AG09319 (cell line): ENCODE data around the gene C19orf53.

Source experiments
- DNase-seq: peaks from one replicate; pipeline ENCODE4 v3.0.0-alpha.2; 2010; ENCODE audit warnings: low read depth; ENCODE audit errors: extremely low read depth
- TF ChIP-seq, protein P1 (sequence below): IDR thresholded peaks from 2 replicates; pipeline ENCODE4 v1.5.1; 2011; ENCODE audit warnings: low read depth, mild to moderate bottlenecking, inconsistent platforms, low read length, moderate library complexity

The C19orf53 gene

DNA sequence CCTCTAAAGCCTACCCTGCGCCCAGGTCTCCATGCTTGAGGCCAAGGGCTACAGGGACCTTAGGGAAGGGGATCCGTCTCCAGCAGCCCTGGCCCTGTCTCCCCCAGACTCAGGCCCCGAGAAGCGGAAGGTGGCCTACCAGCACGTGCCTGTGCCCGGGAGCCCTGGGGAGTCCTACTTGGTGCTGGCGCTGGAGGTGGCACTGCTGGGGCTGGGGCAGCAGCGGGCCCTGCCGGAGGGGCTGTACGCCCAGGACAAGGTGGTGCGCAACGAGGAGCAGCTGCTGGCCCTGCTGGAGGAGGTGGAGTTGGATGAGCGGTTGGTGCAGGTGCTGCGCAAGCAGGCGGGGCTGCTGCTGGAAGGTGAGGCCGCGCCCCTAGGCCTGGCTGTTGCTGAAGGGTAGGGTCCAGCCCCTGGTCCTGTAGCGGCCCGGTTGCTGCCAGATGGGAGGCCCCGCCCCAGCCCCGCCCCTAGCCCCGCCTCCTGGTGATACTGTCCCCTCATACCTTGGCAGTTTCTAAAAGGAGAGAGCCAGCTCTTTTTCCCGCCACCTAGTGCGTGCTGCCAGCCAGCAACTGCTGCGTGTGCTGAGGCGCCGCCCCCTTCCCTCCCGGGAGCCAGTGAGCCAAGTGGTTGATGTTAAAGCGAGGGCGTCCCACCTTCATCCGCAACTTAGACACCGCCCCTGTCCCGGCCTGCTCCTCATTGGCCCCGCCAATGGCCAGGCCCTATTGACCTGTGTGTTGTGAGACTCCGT lies 43.5 kb downstream of the C19orf53 start:
- TF ChIP-seq, protein P1, sequence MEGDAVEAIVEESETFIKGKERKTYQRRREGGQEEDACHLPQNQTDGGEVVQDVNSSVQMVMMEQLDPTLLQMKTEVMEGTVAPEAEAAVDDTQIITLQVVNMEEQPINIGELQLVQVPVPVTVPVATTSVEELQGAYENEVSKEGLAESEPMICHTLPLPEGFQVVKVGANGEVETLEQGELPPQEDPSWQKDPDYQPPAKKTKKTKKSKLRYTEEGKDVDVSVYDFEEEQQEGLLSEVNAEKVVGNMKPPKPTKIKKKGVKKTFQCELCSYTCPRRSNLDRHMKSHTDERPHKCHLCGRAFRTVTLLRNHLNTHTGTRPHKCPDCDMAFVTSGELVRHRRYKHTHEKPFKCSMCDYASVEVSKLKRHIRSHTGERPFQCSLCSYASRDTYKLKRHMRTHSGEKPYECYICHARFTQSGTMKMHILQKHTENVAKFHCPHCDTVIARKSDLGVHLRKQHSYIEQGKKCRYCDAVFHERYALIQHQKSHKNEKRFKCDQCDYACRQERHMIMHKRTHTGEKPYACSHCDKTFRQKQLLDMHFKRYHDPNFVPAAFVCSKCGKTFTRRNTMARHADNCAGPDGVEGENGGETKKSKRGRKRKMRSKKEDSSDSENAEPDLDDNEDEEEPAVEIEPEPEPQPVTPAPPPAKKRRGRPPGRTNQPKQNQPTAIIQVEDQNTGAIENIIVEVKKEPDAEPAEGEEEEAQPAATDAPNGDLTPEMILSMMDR = no peak
- DNase-seq = no peak

DNA sequence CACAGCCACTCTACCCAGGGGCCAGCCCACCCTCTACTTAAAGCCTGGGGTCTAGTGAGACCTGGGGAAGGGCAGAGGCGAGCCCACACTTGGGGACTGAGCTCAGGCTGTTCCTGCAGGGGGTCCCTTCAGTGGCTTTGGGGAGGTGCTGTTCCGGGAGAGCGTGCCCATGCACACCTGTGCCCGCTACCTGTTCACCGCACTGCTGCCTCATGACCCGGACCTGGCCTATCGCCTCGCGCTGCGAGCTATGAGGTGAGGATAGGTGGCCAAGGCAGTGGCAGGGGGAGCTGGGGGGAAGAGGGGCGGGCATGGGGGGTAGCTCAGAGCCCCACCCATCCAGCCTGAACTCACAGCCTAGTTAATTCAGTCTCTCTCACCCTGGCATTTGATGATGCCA lies 45.0 kb downstream of the C19orf53 start:
- no peak for DNase-seq
- TF ChIP-seq, protein P1 = no peak

DNA sequence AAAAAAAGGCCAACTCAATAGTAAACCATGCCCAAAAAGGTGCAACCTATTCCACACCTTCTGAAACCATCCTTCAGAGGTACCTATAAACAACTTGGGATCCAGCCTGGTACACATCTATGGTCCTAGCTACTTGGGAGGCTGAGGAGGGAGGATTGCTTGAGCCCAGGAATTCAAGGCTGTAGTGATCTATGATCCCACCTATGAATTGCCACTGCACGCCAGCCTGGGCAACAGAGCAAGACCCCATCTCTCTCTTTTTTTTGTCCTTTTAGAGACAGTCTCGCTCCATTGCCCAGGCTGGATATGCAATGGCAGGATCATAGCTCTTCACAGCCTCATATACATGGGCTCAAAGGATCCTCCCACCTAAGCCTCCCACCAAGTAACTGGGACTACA lies 47.0 kb downstream of the C19orf53 start:
- TF ChIP-seq, protein P1 = no peak
- DNase-seq = no peak

DNA sequence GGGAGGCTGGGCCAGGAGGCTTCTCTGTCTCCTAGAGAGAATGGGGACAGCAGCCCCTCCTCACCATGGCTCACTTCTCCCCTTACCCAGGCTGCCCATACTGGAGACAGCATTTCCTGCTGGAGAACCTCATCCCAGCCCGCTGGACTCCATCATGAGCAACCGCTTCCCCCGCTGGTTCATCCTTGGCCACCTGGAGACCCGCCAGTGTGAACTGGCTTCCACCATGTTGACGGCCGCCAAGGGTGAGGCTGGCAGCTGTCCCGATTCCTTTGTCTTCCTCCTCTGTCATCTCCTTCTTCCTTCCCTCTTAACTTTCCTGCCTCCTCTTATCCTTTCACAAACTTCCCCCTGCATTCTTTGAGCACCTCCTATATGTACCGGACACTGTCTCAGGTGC lies 49.0 kb downstream of the C19orf53 start:
- TF ChIP-seq, protein P1 = no peak
- no peak for DNase-seq

DNA sequence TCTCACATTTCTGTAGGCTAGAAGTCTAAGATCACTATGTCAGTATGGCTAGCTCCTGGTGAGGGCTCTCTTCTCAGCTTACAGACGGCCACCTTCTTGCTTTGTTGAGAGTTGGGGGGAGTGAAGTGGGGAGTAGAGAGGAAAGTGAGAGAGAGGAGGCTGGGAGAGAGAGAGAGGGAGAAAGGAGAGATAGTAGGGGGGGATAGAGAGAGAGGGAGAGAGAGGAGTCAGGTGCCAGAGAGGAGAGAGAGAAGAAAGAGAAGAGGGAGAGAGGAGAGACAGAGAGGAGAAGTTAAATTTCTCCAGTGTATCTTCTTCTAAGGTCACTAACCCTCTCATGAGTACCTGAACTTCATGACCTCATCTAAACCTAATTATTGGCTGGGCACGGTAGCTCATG lies 49.6 kb downstream of the C19orf53 start:
- DNase-seq = no peak
- TF ChIP-seq, protein P1 = no peak

DNA sequence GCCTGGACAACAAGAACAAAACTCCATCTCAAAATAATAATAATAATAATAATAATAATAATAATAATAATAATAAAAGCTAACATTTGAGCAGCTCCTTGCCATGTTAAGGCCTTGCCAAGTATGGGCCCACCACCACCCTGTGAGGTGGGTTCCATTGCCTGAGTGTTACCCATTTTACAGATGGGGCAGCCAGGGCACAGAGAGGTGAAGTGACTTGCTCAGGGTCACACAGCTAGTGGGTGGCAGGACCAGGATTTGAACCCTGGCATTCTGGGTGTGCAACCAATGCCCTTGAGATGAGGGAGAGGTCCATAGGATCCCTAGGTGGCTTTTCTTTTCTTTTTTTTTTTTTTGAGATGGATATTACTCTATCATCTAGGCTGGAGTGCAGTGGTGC lies 50.4 kb downstream of the C19orf53 start:
- no peak for DNase-seq
- TF ChIP-seq, protein P1 = no peak

DNA sequence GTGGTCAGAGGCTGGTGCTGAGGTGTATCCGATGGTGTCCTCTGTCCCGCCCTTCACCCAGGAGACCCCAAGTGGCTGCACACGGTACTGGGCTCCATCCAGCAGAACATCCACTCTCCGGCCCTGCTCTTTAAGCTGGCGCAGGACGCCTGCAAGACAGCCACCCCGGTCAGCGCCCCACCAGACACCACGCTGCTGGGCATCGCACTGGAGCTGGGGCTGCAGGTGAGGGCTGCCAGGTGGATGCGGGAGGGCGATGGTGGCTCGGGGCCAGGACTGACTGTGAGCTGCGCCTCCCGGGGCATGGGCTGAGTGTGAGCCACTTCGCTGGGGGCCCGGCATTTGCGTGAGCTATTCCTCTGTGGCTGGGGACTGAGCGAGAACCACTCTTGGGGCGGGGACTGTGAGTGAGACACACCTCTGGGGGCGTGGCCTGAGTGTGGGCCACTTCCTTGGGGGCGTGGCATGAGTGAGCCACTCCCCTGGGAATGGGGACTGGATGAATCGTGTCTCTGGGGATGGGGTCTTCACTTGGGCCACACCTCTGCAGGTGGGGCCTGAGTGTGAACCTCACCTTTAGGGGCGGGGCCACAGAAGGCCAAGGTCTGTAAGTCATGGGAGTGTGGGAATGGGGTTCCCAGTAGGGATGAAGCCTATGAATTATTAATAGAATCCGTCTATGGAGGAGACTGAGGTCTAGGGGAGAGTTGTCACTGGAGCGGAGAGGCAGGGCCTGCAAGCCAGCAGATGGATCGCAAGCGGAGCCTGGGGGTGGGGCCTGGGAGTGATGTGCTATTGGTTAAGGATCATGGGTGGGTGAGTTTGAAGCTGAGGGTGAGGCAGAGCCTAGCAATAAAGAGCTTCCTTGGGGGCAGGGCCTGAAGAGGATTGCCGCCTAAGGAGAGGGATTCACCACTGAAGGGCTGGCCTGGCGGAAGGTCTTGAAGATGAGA lies 51.5 kb downstream of the C19orf53 start:
- TF ChIP-seq, protein P1 = no peak
- DNase-seq = no peak
